HG03565 (cell line): ENCODE measurements around the gene ARHGEF3.

Experiments
- ATAC-seq: cut with Tn5 transposase; IDR thresholded peaks from one replicate; pipeline ENCODE4 v1.9.1; 2021; ENCODE audit warnings: mild to moderate bottlenecking, moderate library complexity; ENCODE audit not compliant: unreplicated experiment

The ARHGEF3 gene

DNA sequence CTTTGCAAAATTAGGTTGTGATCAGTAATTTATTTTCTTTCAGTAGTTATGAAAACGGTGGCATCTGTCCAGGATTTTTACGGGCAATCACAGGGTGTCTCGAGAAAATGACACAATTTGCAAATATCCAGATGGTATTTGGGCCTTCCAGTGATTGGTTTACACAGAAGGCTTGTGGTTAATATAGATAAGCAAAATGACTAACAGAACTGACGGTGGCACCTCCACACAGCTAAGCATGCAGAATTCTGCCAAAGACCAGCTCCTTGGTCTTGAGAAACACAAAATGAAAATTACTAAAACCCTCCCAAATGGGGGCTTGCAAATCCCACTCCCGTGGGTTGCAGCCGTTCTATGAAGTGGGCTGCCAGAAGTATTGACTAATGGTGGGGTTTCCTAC, 5.5 kb downstream of the ARHGEF3 start:
- no peak for ATAC-seq

DNA sequence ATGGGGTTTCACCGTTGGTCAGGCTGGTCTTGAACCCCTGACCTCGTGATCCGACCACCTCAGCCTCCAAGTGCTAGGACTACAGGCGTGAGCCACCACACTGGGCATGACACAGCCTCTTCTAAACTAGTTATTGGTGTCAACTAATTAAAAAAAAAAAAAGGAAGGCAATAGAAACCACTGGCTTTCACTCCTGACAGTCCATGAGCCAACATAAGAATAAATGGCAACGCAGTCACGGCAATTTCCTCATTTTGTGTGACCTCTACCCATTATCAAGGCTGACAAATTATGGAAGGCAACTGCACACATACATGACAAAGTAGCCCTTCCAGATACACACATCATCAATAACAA, 5.9 kb downstream of the ARHGEF3 start:
- no peak for ATAC-seq

- ATAC-seq, result no peak
Observed at GRCh38 chr3:56795097-56795828, 6.5 kb downstream of the ARHGEF3 start.

GRCh38 chr3:56792193-56792592, 9.6 kb downstream of the ARHGEF3 start:
- ATAC-seq, result no peak

GRCh38 chr3:56790016-56790821, 11.5 kb downstream of the ARHGEF3 start:
- no peak for ATAC-seq

- ATAC-seq, result no peak
Observed at GRCh38 chr3:56789076-56789475, 12.7 kb downstream of the ARHGEF3 start.

GRCh38 chr3:56788521-56788920, 13.2 kb downstream of the ARHGEF3 start:
- no peak for ATAC-seq

GRCh38 chr3:56787784-56788256, 13.9 kb downstream of the ARHGEF3 start:
- no peak for ATAC-seq

- no peak for ATAC-seq
Observed at GRCh38 chr3:56787258-56787775, 14.4 kb downstream of the ARHGEF3 start.

DNA sequence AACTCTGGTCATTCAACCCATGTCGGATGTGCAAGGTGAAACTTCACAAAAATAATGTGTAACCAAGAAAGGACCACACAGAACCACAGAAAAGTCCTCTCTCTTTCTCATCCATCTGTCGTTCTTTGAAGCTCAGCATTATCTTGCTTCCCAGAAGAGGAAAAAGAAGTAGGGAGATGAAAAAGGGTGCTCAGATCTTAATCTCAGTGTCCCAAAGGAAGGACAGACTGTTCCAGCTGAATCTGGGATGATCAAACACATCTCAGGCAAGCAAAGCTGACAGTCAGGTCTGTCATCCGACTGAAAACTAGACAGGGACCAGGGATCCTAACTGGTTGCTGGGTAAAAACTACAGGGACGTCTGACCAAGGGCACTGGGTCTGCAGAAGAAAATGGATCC, 16.2 kb downstream of the ARHGEF3 start:
- ATAC-seq, result no peak

DNA sequence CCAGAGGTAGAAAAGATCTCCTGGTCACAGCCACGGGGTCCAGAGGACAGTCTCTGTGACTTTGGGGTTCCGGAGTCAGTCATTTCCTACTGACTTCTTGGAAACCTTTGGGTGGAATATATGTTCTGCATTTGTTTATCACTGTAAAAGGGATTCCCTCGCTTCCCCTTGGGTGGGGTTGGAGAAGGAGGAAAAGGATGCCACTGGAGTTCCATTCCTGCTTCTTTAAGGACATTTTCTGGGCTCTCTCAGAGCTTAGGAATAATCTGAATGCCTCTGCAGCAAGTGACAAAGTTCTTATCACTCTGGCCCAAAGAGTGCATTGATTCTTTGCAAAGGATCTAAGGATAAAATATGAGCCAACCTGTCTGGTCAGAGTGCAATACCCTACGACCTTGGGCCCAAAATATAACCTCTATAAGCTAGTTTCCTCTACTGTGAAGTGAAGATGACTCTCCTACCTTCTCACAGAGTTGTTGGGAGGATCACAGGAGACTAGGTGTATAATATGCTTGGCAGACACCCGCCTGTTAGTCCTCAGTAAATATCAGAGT, 17.2 kb downstream of the ARHGEF3 start:
- ATAC-seq, result no peak

GRCh38 chr3:56783644-56784447, 17.9 kb downstream of the ARHGEF3 start:
- ATAC-seq, result peak; percentile 94

DNA sequence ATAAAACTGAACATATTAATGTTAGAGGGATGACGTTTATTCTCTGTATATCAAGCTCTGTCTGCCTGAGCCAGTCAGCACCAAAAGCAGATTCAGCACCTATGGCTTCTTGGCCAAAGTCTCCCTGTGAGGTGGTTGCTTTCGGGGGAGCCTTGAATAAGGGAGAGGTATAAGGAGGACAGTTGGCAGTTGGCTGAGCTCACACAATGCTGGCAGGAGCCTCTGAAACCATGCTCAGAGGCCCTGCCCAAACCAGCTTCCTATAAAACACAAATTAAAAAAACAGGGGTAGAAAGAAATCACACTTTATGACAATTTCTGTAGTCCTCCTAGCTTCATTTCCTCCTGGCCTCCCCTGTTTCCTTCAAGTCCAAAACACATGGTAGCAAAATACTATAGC, 18.8 kb downstream of the ARHGEF3 start:
- no peak for ATAC-seq

- no peak for ATAC-seq
Observed at GRCh38 chr3:56782215-56782614, 19.5 kb downstream of the ARHGEF3 start.

GRCh38 chr3:56781762-56782161, 20.0 kb downstream of the ARHGEF3 start:
- ATAC-seq, result no peak

GRCh38 chr3:56780936-56781335, 20.8 kb downstream of the ARHGEF3 start:
- ATAC-seq, result no peak

GRCh38 chr3:56778893-56779292, 22.9 kb downstream of the ARHGEF3 start:
- ATAC-seq, result no peak

DNA sequence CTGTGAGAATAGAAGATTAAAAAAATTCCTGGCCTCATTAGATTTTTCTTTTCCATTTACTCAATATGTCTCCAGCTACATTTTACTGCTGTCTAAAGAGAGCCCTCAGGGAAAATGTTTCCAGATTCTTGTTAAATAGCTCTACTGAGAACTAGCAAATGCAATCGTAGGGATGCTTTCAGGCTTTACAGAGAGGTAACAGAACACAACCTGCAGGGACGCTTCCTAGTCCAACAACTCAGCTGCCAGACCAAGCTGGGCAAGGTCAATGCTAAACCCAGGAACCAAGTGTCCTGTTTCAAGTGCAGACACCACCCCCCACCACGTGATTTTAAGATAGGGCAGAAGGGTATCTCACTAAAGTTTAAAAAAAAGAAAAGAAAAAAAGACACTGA, 25.2 kb downstream of the ARHGEF3 start:
- ATAC-seq, result no peak

GRCh38 chr3:56775838-56776555, 25.8 kb downstream of the ARHGEF3 start:
- ATAC-seq, result no peak

DNA sequence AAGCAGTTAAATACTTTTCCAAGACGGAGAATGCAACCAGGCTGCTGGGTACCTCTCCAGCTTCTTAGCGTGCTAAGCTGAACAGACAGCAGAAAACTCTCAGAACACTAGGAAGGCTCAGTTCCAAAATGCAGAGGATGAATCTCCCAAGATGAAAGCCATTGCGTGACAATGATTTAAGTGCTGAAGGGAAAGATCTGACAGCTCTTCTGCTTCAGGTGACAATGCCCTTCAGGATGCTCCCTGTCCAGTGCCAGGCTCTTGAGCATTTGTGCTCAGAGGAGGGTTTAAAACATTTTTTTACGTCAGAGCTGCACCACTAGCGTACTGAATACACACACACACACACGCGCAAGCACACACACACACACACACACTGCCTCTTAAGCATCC, 26.3 kb downstream of the ARHGEF3 start:
- ATAC-seq, result no peak
